B cell (primary cell): ENCODE measurements around the gene PTPRT. TPM values are rescaled to one million over a fixed set of nuclear protein-coding genes. Genes with fewer than 3 reads are reported as not detected.

Experiments used
- ATAC-seq: fragments of 200-7000 bp; cut with Tn5 transposase; one replicate; pipeline ENCODE4 v1.10.0; 2021; ENCODE audit warnings: low read depth, mild to moderate bottlenecking, moderate number of reproducible peaks, moderate library complexity
- CTCF ChIA-PET: fragments of 350-600 bp; sonication (Branson Sonifier 250); formaldehyde crosslinking; loops from one replicate; lab custom pipeline; 2021; ENCODE audit warnings: antibody characterized with exemption, inconsistent platforms; lab: Charles Lee
- POLR2A ChIA-PET: fragments of 350-600 bp; sonication (Branson Sonifier 250); formaldehyde crosslinking; loops from one replicate; lab custom pipeline; 2021; ENCODE audit warnings: antibody characterized with exemption; lab: Charles Lee
- DNase-seq: peaks from one replicate; pipeline ENCODE4 v3.0.0; 2013
- H2AFZ ChIP-seq: 2 replicates; pipeline ENCODE4 v1.6.1; 2012; ENCODE audit warnings: mild to moderate bottlenecking, low read depth, low read length; ENCODE audit not compliant: insufficient read depth, poor library complexity, severe bottlenecking
- H3K27ac ChIP-seq, 2 donors: 1 replicate in 1 of 2; 2 replicates in 1 of 2; pipeline ENCODE4 v1.5.1; 2012 to 2013; ENCODE audit warnings: low read length in 2 of 2, mild to moderate bottlenecking in 2 of 2, moderate library complexity in 1 of 2
- H3K27me3 ChIP-seq, 4 experiments: fragments of 200-600 bp in 1 of 4; sonication (generic) in 1 of 4; replicated peaks in 1 of 4; 1 replicate in 2 of 4; 2 replicates in 2 of 4; pipeline versions ENCODE4 v1.6.1 to v1.7.0; 2013 to 2016; ENCODE audit warnings: low read length in 3 of 4, mild to moderate bottlenecking in 2 of 4, mixed read lengths in 1 of 4, moderate library complexity in 1 of 4; ENCODE audit not compliant: insufficient read depth in 4 of 4, control insufficient read depth in 3 of 4; ENCODE audit errors: control extremely low read depth in 1 of 4
- H3K36me3 ChIP-seq, 2 experiments: replicated peaks in 1 of 2; 1 replicate in 1 of 2; 2 replicates in 1 of 2; pipeline versions ENCODE4 v1.6.1 to v1.7.1; 2013; ENCODE audit warnings: low read length in 1 of 2; ENCODE audit not compliant: insufficient read depth in 2 of 2, control insufficient read depth in 1 of 2; ENCODE audit errors: control extremely low read depth in 1 of 2, extremely low read depth in 1 of 2
- H3K4me1 ChIP-seq, 2 donors: fragments of 200-600 bp in 1 of 2; sonication (generic) in 1 of 2; 1 replicate in 1 of 2; 2 replicates in 1 of 2; pipeline versions ENCODE4 v1.5.1 to v1.6.1; 2013 to 2017; ENCODE audit warnings: low read length in 2 of 2; ENCODE audit not compliant: control insufficient read depth in 2 of 2, insufficient read depth in 2 of 2
- H3K4me2 ChIP-seq: replicated peaks from 2 replicates; pipeline ENCODE3; 2012; ENCODE audit warnings: mild to moderate bottlenecking, low read depth, low read length; ENCODE audit not compliant: poor library complexity, severe bottlenecking
- H3K4me3 ChIP-seq, 5 experiments: fragments of 200-600 bp in 1 of 5; sonication (generic) in 1 of 5; 1 replicate in 3 of 5; 2 replicates in 2 of 5; pipeline versions ENCODE4 v1.5.1 to v1.7.0; 2011 to 2016; ENCODE audit warnings: low read length in 4 of 5, mild to moderate bottlenecking in 4 of 5, low read depth in 2 of 5, control low read depth in 1 of 5, moderate library complexity in 1 of 5; ENCODE audit not compliant: insufficient read depth in 1 of 5; ENCODE audit errors: control extremely low read depth in 1 of 5, extremely low read depth in 1 of 5
- H3K79me2 ChIP-seq: fragments of 200-600 bp; sonication (generic); one replicate; pipeline ENCODE4 v1.6.0; 2016; ENCODE audit warnings: low read length; ENCODE audit not compliant: control insufficient read depth, insufficient read depth
- H3K9ac ChIP-seq: fragments of 200-600 bp; sonication (generic); 2 replicates; pipeline ENCODE4 v1.6.1; 2017; ENCODE audit warnings: mild to moderate bottlenecking, low read length, moderate library complexity
- H3K9me3 ChIP-seq, 3 donors: one replicate each; pipeline versions ENCODE4 v1.6.1 to v1.7.1; 2013; ENCODE audit warnings: low read length in 2 of 3; ENCODE audit not compliant: control insufficient read depth in 2 of 3, insufficient read depth in 1 of 3; ENCODE audit errors: control extremely low read depth in 1 of 3
- H4K20me1 ChIP-seq: 2 replicates; pipeline ENCODE4 v1.6.0; 2012; ENCODE audit warnings: mild to moderate bottlenecking, low read length; ENCODE audit not compliant: insufficient read depth, control insufficient read depth, poor library complexity, severe bottlenecking
- H3K27ac Mint-ChIP-seq: one replicate; pipeline ENCODE4 v1.8.0; 2021; ENCODE audit warnings: mixed read lengths
- H3K27me3 Mint-ChIP-seq: one replicate; pipeline ENCODE4 v1.8.0; 2021; ENCODE audit warnings: mixed read lengths
- H3K4me1 Mint-ChIP-seq: one replicate; pipeline ENCODE4 v1.8.0; 2021; ENCODE audit warnings: mixed read lengths
- H3K4me3 Mint-ChIP-seq: one replicate; pipeline ENCODE4 v1.8.0; 2021; ENCODE audit warnings: mixed read lengths
- H3K9me3 Mint-ChIP-seq: one replicate; pipeline ENCODE4 v1.8.0; 2022; ENCODE audit warnings: mixed read lengths; ENCODE audit not compliant: insufficient read depth
- EZH2 ChIP-seq: IDR thresholded peaks from 2 replicates; pipeline ENCODE4 v1.6.1; 2012; ENCODE audit warnings: borderline replicate concordance, low read depth, mild to moderate bottlenecking, moderate library complexity, low read length; ENCODE audit not compliant: insufficient read depth, poor library complexity, severe bottlenecking
- WGBS: methylation state at CpG from one replicate; pipeline ENCODE4 v1.1.5; 2013; ENCODE audit warnings: missing lambda C conversion rate; ENCODE audit not compliant: insufficient coverage; 5-methylcytosine and 5-hydroxymethylcytosine counted together
- intact Hi-C: fragments of 100-400 bp; cut with micrococcal nuclease; formaldehyde crosslinking; loops from one replicate; pipeline ENCODE4 v1.10.0; 2022
- polyA plus RNA-seq: library from polyadenylated mRNA; depleted of rRNA; stranded (reverse); fragments of >200 nt; gene quantifications from 2 replicates; pipeline ENCODE4 v1.2.3, GENCODE V29; 2012
- total RNA-seq, 2 donors: library from RNA; stranded (reverse); fragments of 120-200 nt in 1 of 2; gene quantifications; 1 replicate in 1 of 2; 2 replicates in 1 of 2; pipeline versions ENCODE4 v1.2.3 to v1.2.4, GENCODE V29; 2013 to 2022
- TF ChIP-seq, protein P1 (sequence below): fragments of 200-600 bp; IDR thresholded peaks from one replicate; pipeline ENCODE4 v1.8.0; 2022; ENCODE audit warnings: antibody characterized with exemption, mild to moderate bottlenecking

PTPRT gene
- total and polyA plus RNA-seq, 2 donors (not counting 1 experiment from before 2014, with no cell fraction given), result not detected

DNA sequence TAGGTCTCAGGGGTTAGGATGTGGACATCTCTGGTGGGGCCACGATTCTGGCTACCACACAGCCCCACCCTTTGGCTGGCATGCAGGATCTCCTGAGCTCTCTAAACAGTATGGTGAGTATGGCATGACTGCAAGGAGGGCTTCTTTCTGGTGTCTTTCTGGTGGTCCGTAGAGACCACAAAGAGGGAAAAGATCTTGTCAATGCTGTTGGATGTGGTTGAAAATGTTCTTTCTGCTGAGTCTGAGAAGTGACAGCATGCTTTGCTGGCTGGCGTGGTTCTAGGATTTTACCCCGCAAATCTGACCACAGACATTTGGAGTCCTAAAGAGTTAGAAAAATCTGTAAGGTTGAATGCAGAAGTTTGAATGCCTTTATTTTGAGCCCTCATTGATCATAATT lies 1096.7 kb downstream of the PTPRT start:
- Histone ChIP-seq H3K4me2 (no peak overlapping the region), H4K20me1 (no peaks in the 10 kb centered on the region), H3K9me3 (no peaks in the 10 kb centered on the region), H3K9ac (no peak overlapping the region), H3K79me2 (no peaks in the 10 kb centered on the region), H3K27ac (no peak overlapping the region), H3K4me1 (no peaks in the 10 kb centered on the region), H3K27me3 (no peaks in the 10 kb centered on the region), H3K36me3 (no peaks in the 10 kb centered on the region), H2AFZ (no peak overlapping the region), H3K4me3 (no peak overlapping the region)
- H3K4me3 Mint-ChIP-seq, result no peak overlapping the region
- DNase-seq, result no peak
- H3K4me1 Mint-ChIP-seq, result no peaks in the 10 kb centered on the region
- no peaks in the 10 kb centered on the region for H3K9me3 Mint-ChIP-seq
- TF ChIP-seq EZH2, result no peak
- TF ChIP-seq, protein P1, sequence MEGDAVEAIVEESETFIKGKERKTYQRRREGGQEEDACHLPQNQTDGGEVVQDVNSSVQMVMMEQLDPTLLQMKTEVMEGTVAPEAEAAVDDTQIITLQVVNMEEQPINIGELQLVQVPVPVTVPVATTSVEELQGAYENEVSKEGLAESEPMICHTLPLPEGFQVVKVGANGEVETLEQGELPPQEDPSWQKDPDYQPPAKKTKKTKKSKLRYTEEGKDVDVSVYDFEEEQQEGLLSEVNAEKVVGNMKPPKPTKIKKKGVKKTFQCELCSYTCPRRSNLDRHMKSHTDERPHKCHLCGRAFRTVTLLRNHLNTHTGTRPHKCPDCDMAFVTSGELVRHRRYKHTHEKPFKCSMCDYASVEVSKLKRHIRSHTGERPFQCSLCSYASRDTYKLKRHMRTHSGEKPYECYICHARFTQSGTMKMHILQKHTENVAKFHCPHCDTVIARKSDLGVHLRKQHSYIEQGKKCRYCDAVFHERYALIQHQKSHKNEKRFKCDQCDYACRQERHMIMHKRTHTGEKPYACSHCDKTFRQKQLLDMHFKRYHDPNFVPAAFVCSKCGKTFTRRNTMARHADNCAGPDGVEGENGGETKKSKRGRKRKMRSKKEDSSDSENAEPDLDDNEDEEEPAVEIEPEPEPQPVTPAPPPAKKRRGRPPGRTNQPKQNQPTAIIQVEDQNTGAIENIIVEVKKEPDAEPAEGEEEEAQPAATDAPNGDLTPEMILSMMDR, result no peak
- H3K27ac Mint-ChIP-seq, result no peak overlapping the region
- POLR2A ChIA-PET, result no interaction called here
- intact Hi-C loops, result no loop called here
- no peaks in the 10 kb centered on the region for H3K27me3 Mint-ChIP-seq
- 62% methylated on average over 2 of the region's 4 CpGs for WGBS
- no peak for ATAC-seq
- CTCF ChIA-PET, result no interaction called here

- H3K4me1 ChIP-seq, result no peaks in the 10 kb centered on the region
- ATAC-seq (no peak), DNase-seq (no peak)
- no peak overlapping the region for H3K4me2 ChIP-seq
- intact Hi-C loops, result no loop called here
- no peak overlapping the region for H3K27ac ChIP-seq
- H3K79me2 ChIP-seq, result no peaks in the 10 kb centered on the region
- H2AFZ ChIP-seq, result no peak overlapping the region
- no peak overlapping the region for H3K27ac Mint-ChIP-seq
- no peaks in the 10 kb centered on the region for H3K4me1 Mint-ChIP-seq
- no peaks in the 10 kb centered on the region for H3K27me3 Mint-ChIP-seq
- H3K4me3 ChIP-seq, result no peak overlapping the region
- no peak for TF ChIP-seq EZH2
- TF ChIP-seq, protein P1, result no peak
- no peaks in the 10 kb centered on the region for H3K27me3 ChIP-seq
- H4K20me1 ChIP-seq, result no peaks in the 10 kb centered on the region
- no peaks in the 10 kb centered on the region for H3K9me3 Mint-ChIP-seq
- ChIA-PET CTCF (no interaction called here), POLR2A (no interaction called here)
- 94% methylated on average over 8 of the region's 10 CpGs for WGBS
- H3K36me3 ChIP-seq, result no peaks in the 10 kb centered on the region
- no peak overlapping the region for H3K4me3 Mint-ChIP-seq
- H3K9me3 ChIP-seq, result peaks cover 0 to 13% (median 0%) of the 10 kb centered on the region in 3 donors
- no peak overlapping the region for H3K9ac ChIP-seq
These were observed 1104.3 kb downstream of the PTPRT start for GRCh38 chr20:42085366-42085765.
